ENCODE measurements around the gene CLEC4G.

DNA sequence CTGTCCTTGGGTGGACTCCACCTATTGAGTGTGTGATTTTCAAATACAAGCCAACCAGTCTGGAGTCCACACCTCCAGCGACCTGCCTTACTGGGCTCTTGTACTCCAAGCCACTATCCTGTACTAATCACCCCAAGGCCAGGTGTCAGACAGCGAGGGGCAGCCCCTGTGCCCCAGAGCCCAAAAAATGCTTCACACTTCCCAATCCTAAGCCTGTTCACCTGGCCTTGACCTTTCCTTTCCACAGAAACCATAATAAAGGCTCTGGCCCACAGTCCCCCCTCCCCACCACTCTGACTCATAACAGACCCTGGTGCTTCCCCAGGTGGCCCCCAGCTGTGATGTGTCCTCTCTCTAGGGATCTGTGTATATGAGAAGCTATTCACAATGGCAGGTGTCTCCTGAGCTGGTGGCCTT is 11.5 kb upstream of the CLEC4G start:
- TF ChIP-seq, protein P1, sequence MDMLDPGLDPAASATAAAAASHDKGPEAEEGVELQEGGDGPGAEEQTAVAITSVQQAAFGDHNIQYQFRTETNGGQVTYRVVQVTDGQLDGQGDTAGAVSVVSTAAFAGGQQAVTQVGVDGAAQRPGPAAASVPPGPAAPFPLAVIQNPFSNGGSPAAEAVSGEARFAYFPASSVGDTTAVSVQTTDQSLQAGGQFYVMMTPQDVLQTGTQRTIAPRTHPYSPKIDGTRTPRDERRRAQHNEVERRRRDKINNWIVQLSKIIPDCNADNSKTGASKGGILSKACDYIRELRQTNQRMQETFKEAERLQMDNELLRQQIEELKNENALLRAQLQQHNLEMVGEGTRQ (IDR thresholded peaks at IDR 0.05), result no peak
- TF ChIP-seq, protein P2, sequence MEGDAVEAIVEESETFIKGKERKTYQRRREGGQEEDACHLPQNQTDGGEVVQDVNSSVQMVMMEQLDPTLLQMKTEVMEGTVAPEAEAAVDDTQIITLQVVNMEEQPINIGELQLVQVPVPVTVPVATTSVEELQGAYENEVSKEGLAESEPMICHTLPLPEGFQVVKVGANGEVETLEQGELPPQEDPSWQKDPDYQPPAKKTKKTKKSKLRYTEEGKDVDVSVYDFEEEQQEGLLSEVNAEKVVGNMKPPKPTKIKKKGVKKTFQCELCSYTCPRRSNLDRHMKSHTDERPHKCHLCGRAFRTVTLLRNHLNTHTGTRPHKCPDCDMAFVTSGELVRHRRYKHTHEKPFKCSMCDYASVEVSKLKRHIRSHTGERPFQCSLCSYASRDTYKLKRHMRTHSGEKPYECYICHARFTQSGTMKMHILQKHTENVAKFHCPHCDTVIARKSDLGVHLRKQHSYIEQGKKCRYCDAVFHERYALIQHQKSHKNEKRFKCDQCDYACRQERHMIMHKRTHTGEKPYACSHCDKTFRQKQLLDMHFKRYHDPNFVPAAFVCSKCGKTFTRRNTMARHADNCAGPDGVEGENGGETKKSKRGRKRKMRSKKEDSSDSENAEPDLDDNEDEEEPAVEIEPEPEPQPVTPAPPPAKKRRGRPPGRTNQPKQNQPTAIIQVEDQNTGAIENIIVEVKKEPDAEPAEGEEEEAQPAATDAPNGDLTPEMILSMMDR (IDR thresholded peaks at IDR 0.05), result no peak
- TF ChIP-seq MAZ (IDR thresholded peaks at IDR 0.05; ENCODE audit: borderline replicate concordance, low read depth, low read length), result no peak
- TF ChIP-seq MAFK (IDR thresholded peaks at IDR 0.05; ENCODE audit: partially characterized antibody), result no peak
- no peak for TF ChIP-seq RFX5 (IDR thresholded peaks at IDR 0.05)
- no peak for TF ChIP-seq EHMT2 (IDR thresholded peaks at IDR 0.05; ENCODE audit: low read depth)
- no peak for TF ChIP-seq POLR2A (IDR thresholded peaks at IDR 0.05; ENCODE audit: low read length)
- TF ChIP-seq SREBF2 (IDR thresholded peaks at IDR 0.05), result no peak
- TF ChIP-seq, protein P3, sequence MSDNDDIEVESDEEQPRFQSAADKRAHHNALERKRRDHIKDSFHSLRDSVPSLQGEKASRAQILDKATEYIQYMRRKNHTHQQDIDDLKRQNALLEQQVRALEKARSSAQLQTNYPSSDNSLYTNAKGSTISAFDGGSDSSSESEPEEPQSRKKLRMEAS (IDR thresholded peaks at IDR 0.05), result no peak
- no peak for TF ChIP-seq KDM1A (IDR thresholded peaks at IDR 0.05; ENCODE audit: low read depth)
- TF ChIP-seq, protein P4, sequence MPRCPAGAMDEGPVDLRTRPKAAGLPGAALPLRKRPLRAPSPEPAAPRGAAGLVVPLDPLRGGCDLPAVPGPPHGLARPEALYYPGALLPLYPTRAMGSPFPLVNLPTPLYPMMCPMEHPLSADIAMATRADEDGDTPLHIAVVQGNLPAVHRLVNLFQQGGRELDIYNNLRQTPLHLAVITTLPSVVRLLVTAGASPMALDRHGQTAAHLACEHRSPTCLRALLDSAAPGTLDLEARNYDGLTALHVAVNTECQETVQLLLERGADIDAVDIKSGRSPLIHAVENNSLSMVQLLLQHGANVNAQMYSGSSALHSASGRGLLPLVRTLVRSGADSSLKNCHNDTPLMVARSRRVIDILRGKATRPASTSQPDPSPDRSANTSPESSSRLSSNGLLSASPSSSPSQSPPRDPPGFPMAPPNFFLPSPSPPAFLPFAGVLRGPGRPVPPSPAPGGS (IDR thresholded peaks at IDR 0.05), result no peak
- no peak for TF ChIP-seq ZFP36 (IDR thresholded peaks at IDR 0.05; ENCODE audit: borderline replicate concordance, partially characterized antibody)
